LNCaP clone FGC (cell line): Measurements from ENCODE around the gene NLGN4X.

Experiments used
- DNase-seq: peaks from one replicate; pipeline ENCODE4 v3.0.0-alpha.2; 2011; ENCODE audit warnings: low read depth
- H3K4me3 ChIP-seq: 2 replicates; pipeline ENCODE4 v1.5.1; 2011; ENCODE audit warnings: mild to moderate bottlenecking, low read depth, low read length, control low read depth
- CTCF ChIP-seq: IDR thresholded peaks from 2 replicates; pipeline ENCODE4 v1.5.1; 2012; ENCODE audit warnings: mild to moderate bottlenecking; ENCODE audit not compliant: control insufficient read depth, insufficient read depth; ENCODE audit errors: extremely low read depth

NLGN4X gene

GRCh38 chrX:5965406-5965805, 263.3 kb downstream of the NLGN4X start:
- DNase-seq = no peak
- no peak for TF ChIP-seq CTCF

DNA sequence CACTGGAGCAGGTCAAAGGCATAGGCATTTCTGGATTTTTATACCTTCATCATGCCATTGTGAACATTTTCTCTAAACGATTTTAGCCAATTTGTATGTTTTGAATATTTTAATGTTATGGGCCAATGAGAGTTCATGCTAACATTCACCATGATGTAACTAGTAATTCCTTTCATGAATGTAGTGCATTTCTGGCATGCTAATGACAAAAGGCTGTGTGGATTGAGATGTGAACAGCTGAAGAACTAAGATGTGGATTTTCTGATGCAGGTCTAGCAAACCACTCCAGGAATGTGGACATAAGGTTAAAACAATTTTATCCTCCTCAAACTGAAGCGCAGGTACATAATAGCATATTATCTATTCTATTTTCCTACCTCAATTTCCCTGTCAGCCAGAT, 269.4 kb downstream of the NLGN4X start:
- TF ChIP-seq CTCF = no peak
- DNase-seq = no peak
- no peak overlapping the region for H3K4me3 ChIP-seq

More at GRCh38 chrX:5965406-5965805, 263.3 kb downstream of the NLGN4X start:
- no peak overlapping the region for H3K4me3 ChIP-seq

DNA sequence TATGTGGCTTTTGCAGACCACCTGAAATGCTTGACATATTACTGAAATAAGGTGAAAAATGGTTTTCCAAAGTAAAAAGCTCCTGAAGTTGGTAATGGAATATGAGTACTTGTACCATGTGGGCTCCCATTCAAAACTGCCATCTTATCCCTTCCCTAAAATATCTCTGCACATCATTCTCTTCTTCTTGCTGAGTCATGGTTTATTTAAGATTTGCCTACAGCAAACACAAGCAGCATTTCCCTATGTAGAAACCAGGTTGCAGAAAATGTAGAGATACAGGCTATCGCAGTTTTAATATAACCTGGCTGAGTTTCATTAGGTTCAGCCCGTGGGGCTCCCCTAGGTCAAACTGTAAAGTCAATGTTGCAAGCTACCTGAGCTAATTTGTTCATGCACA, 270.1 kb downstream of the NLGN4X start:
- no peak for DNase-seq
- no peak for TF ChIP-seq CTCF
- H3K4me3 ChIP-seq = no peak overlapping the region

GRCh38 chrX:5957506-5957905, 271.2 kb downstream of the NLGN4X start:
- no peak overlapping the region for H3K4me3 ChIP-seq
- DNase-seq = no peak
- TF ChIP-seq CTCF = no peak

DNA sequence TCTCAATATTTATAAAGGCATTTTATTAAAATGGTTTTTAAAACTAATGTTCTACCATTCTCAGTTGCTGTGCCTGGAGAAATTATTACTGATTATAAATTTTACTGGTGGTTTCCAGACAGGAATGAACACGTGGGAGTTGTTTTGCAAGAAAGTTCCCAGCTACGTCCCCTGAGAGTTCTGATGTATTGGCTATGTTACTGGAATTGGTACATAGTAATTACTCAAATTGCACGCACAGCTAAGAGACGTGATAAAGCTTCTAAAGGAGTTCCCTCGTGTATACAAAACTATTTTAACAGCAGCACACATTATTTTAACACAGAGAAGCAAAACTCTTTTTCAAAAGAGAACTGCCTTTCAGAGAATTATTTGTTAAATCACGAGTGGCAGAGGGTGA, 292.2 kb downstream of the NLGN4X start:
- no peak for TF ChIP-seq CTCF
- no peak overlapping the region for H3K4me3 ChIP-seq
- no peak for DNase-seq

DNA sequence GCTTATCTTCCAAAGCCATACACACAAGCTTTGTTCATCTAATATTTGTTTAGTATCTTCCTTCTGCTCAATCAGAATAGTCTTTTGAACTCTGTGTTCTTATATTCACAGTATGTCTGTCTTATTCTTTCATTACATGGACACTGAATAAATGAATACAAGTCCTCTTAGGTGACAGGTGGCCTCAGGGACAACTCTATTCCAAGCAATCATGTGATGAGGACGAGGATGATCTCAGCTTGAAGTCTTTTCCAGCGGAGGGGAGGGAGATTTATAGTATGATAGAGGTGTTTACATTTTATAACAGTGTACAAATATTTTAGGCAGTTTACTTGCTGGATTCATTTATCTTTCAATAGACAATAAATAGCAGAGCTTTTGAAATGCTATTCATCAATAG, 300.4 kb downstream of the NLGN4X start:
- TF ChIP-seq CTCF = no peak
- DNase-seq = peak; percentile 11
- H3K4me3 ChIP-seq = no peak overlapping the region

GRCh38 chrX:5916945-5917344, 311.7 kb downstream of the NLGN4X start:
- TF ChIP-seq CTCF = no peak
- no peak overlapping the region for H3K4me3 ChIP-seq
- DNase-seq = no peak
